ENCODE measurements around the gene GAB2.

- TF ChIP-seq PRDM1 (tag by site-specific recombination; IDR thresholded peaks at IDR 0.05) (no peak), ZNF19 (tag by site-specific recombination; IDR thresholded peaks at IDR 0.05; ENCODE audit: low read depth) (no peak), ZNF423 (tag by site-specific recombination; IDR thresholded peaks at IDR 0.05) (no peak), ZNF707 (tag by site-specific recombination; IDR thresholded peaks at IDR 0.05) (no peak), CTCF (tag by site-specific recombination; IDR thresholded peaks at IDR 0.05) (no peak), ZNF501 (tag by site-specific recombination; IDR thresholded peaks at IDR 0.05) (no peak), ZNF214 (tag by site-specific recombination; IDR thresholded peaks at IDR 0.05; ENCODE audit: borderline replicate concordance) (no peak), ZNF473 (tag by site-specific recombination; IDR thresholded peaks at IDR 0.05) (no peak), REST (tag by site-specific recombination; IDR thresholded peaks at IDR 0.05) (no peak), ZNF274 (IDR thresholded peaks at IDR 0.05; ENCODE audit: low read length) (no peak), ZNF274 (tag by site-specific recombination; IDR thresholded peaks at IDR 0.05; ENCODE audit: borderline replicate concordance) (no peak), ZBTB48 (tag by site-specific recombination; IDR thresholded peaks at IDR 0.05) (no peak), ZXDB (tag by site-specific recombination; IDR thresholded peaks at IDR 0.05) (no peak), ZFHX2 (tag by site-specific recombination; conservative IDR thresholded peaks at IDR 0.05) (no peak)
Observed at GRCh38 chr11:78230161-78230877, 187.3 kb downstream of the GAB2 start.
